ENCODE measurements around the gene TMEM178A.
"Not testable (repeated sequence)": the region's sequence is repeated elsewhere in the genome, so short reads cannot be mapped to it uniquely, and the experiment has no call there.

Gene TMEM178A

GRCh38 chr2:39665811-39666490 lies at the start of gene TMEM178A:
Gene TMEM178A (plus strand): TSS chr2:39665917. CDS start chr2:39665975, 58 bp downstream.
- no peak for DNase-seq

- DNase-seq: no peak
Observed at GRCh38 chr2:39618236-39618635, 47.5 kb upstream of the TMEM178A start.

GRCh38 chr2:39618736-39619135 lies 47.0 kb upstream of the TMEM178A start:
- peak; percentile 22 for DNase-seq

GRCh38 chr2:39620067-39620466 lies 45.6 kb upstream of the TMEM178A start:
- peak; percentile 96 for DNase-seq

GRCh38 chr2:39621596-39621995 lies 44.1 kb upstream of the TMEM178A start:
- no peak for DNase-seq

- no peak for DNase-seq
Observed at GRCh38 chr2:39622860-39623259, 42.9 kb upstream of the TMEM178A start.

GRCh38 chr2:39623917-39624316 lies 41.8 kb upstream of the TMEM178A start:
- DNase-seq: no peak

- peak; percentile 34 for DNase-seq
Observed at GRCh38 chr2:39625193-39625926, 40.4 kb upstream of the TMEM178A start.

GRCh38 chr2:39625927-39626270 lies 39.8 kb upstream of the TMEM178A start:
- no peak for DNase-seq

- DNase-seq: not testable (repeated sequence)
Observed at GRCh38 chr2:39628346-39628745, 37.4 kb upstream of the TMEM178A start.

- DNase-seq: no peak
Observed at GRCh38 chr2:39629646-39630045, 36.1 kb upstream of the TMEM178A start.

- no peak for DNase-seq
Observed at GRCh38 chr2:39631256-39631655, 34.5 kb upstream of the TMEM178A start.

- DNase-seq: peak; percentile 96
Observed at GRCh38 chr2:39631718-39632117, 34.0 kb upstream of the TMEM178A start.

- DNase-seq: no peak
Observed at GRCh38 chr2:39632876-39633275, 32.8 kb upstream of the TMEM178A start.

GRCh38 chr2:39636306-39636705 lies 29.4 kb upstream of the TMEM178A start:
- no peak for DNase-seq

GRCh38 chr2:39638581-39638980 lies 27.1 kb upstream of the TMEM178A start:
- no peak for DNase-seq

GRCh38 chr2:39640107-39640506 lies 25.6 kb upstream of the TMEM178A start:
- no peak for DNase-seq

- DNase-seq: no peak
Observed at GRCh38 chr2:39640681-39641080, 25.0 kb upstream of the TMEM178A start.

- no peak for DNase-seq
Observed at GRCh38 chr2:39641635-39642034, 24.1 kb upstream of the TMEM178A start.

GRCh38 chr2:39642051-39642718 lies 23.5 kb upstream of the TMEM178A start:
- DNase-seq: no peak

GRCh38 chr2:39645826-39646225 lies 19.9 kb upstream of the TMEM178A start:
- DNase-seq: no peak

- no peak for DNase-seq
Observed at GRCh38 chr2:39646267-39646666, 19.4 kb upstream of the TMEM178A start.

- DNase-seq: no peak
Observed at GRCh38 chr2:39647104-39647765, 18.5 kb upstream of the TMEM178A start.

- DNase-seq: no peak
Observed at GRCh38 chr2:39648580-39648979, 17.1 kb upstream of the TMEM178A start.
